ENCODE measurements around the gene CCP110. TPM values are rescaled to one million over a fixed set of nuclear protein-coding genes. Genes with fewer than 3 reads are reported as not detected.

Gene CCP110
- total and polyA plus RNA-seq, 2 of the 13 experiments (the other 11 are each of a cell fraction or from before 2014, with no cell fraction given): 10.0 to 11.1 TPM

- TF ChIP-seq GTF3A (CRISPR knock-in tag; conservative IDR thresholded peaks at IDR 0.05): 0 out of 2 replicates have a peak, but pooled peaks have one; percentile 79
- TF ChIP-seq FOXA3 (CRISPR knock-in tag; IDR thresholded peaks at IDR 0.05): peak; percentile 62
- no peak for TF ChIP-seq TCF7 (IDR thresholded peaks at IDR 0.05; ENCODE audit: low read depth)
- no peak for TF ChIP-seq PRMT3 (CRISPR knock-in tag; IDR thresholded peaks at IDR 0.05; ENCODE audit: borderline replicate concordance, low read depth)
- peak; percentile 67 for TF ChIP-seq ZNF609 (CRISPR knock-in tag; IDR thresholded peaks at IDR 0.05; ENCODE audit: borderline replicate concordance)
- TF ChIP-seq ZKSCAN5 (CRISPR knock-in tag; IDR thresholded peaks at IDR 0.05): 0 out of 2 replicates have a peak, but pooled peaks have one; percentile 7
- TF ChIP-seq ZNF143 (CRISPR knock-in tag; IDR thresholded peaks at IDR 0.05): peak; percentile 99
- TF ChIP-seq, protein P1, sequence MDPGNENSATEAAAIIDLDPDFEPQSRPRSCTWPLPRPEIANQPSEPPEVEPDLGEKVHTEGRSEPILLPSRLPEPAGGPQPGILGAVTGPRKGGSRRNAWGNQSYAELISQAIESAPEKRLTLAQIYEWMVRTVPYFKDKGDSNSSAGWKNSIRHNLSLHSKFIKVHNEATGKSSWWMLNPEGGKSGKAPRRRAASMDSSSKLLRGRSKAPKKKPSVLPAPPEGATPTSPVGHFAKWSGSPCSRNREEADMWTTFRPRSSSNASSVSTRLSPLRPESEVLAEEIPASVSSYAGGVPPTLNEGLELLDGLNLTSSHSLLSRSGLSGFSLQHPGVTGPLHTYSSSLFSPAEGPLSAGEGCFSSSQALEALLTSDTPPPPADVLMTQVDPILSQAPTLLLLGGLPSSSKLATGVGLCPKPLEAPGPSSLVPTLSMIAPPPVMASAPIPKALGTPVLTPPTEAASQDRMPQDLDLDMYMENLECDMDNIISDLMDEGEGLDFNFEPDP (CRISPR knock-in tag; conservative IDR thresholded peaks at IDR 0.05): no peak
- no peak for TF ChIP-seq CCAR2 (optimal IDR thresholded peaks at IDR 0.05; ENCODE audit: low read depth, low read length)
- TF ChIP-seq ZNF468 (CRISPR knock-in tag; IDR thresholded peaks at IDR 0.05): no peak
- peak; percentile 40; the same call in 1 of the 2 replicates for TF ChIP-seq CBX5 (CRISPR knock-in tag; IDR thresholded peaks at IDR 0.05; ENCODE audit: borderline replicate concordance)
- peak; percentile 66; the same call in 1 of the 2 replicates for TF ChIP-seq DRAP1 (CRISPR knock-in tag; IDR thresholded peaks at IDR 0.05)
- TF ChIP-seq ZNF724P (CRISPR knock-in tag; IDR thresholded peaks at IDR 0.05; ENCODE audit: borderline replicate concordance): peak; percentile 49; the same call in 1 of the 2 replicates
- TF ChIP-seq GFI1 (CRISPR knock-in tag; IDR thresholded peaks at IDR 0.05; ENCODE audit: borderline replicate concordance): no peak; the same call in 1 of the 2 replicates
- no peak for TF ChIP-seq PHF21A (CRISPR knock-in tag; IDR thresholded peaks at IDR 0.05)
- TF ChIP-seq RBAK (CRISPR knock-in tag; IDR thresholded peaks at IDR 0.05): no peak
- no peak for TF ChIP-seq MTF1 (CRISPR knock-in tag; IDR thresholded peaks at IDR 0.05)
- TF ChIP-seq EP300 (IDR thresholded peaks at IDR 0.05; ENCODE audit: low read depth in 2 of 2, low read length in 2 of 2): no peak
- peak; percentile 49; the same call in 1 of the 2 replicates for TF ChIP-seq EP300 (CRISPR knock-in tag; IDR thresholded peaks at IDR 0.05; ENCODE audit: borderline replicate concordance)
- no peak for TF ChIP-seq NFIC (IDR thresholded peaks at IDR 0.05; ENCODE audit: low read length)
- TF ChIP-seq ZBTB1 (CRISPR knock-in tag; IDR thresholded peaks at IDR 0.05; ENCODE audit: borderline replicate concordance): no peak
- TF ChIP-seq ZSCAN22 (CRISPR knock-in tag; IDR thresholded peaks at IDR 0.05): peak; percentile 83; the same call in 1 of the 2 replicates
- peak; percentile 77; the same call in 1 of the 2 replicates for TF ChIP-seq ZMAT3 (CRISPR knock-in tag; conservative IDR thresholded peaks at IDR 0.05)
- no peak for TF ChIP-seq ARNTL (CRISPR knock-in tag; IDR thresholded peaks at IDR 0.05)
- no peak; the same call in 1 of the 2 replicates for TF ChIP-seq ZBTB7B (CRISPR knock-in tag; IDR thresholded peaks at IDR 0.05)
Observed at GRCh38 chr16:19523559-19524355, at the start of gene CCP110 (continued).
